Fibroblast of villous mesenchyme (primary cell): Measurements from ENCODE around the gene PLXDC2. TPM values are rescaled to one million over a fixed set of nuclear protein-coding genes. Genes with fewer than 3 reads are reported as not detected.

Experiments used
- DNase-seq: peaks from one replicate; pipeline ENCODE4 v3.0.0-alpha.2; 2010; ENCODE audit warnings: low read depth
- H3K4me3 ChIP-seq: 2 replicates; pipeline ENCODE4 v1.5.1; 2011; ENCODE audit warnings: low read depth, mild to moderate bottlenecking, low read length
- total RNA-seq: library from RNA; depleted of rRNA; stranded (reverse); fragments of >200 nt; gene quantifications from 2 replicates; pipeline ENCODE4 v1.2.3, GENCODE V29; 2012
- TF ChIP-seq, protein P1 (sequence below): IDR thresholded peaks from 2 replicates; pipeline ENCODE4 v1.5.1; 2012; ENCODE audit warnings: low read depth, mild to moderate bottlenecking, low read length; ENCODE audit not compliant: insufficient read depth

PLXDC2 gene
- total RNA-seq, 1 donor: 19.0 TPM

DNA sequence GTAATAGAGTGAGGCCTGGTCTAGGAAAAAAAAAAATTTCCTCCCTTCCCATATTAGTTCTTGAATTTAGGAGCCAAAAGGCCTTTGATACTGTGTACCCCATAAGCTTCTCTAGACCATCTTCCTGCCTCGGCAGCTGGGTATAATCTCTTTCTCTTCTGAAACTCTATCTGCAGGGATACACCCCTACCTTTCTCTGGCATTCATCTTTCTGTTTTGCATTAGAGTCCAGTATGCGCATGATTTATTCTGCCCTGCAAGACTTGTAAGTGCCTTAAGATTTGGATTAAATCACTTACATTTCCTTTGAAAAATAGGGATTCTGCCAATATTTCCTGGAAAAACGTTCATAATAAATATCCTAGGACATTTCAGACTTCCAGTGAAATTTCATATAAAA lies 431.2 kb downstream of the PLXDC2 start:
- TF ChIP-seq, protein P1, sequence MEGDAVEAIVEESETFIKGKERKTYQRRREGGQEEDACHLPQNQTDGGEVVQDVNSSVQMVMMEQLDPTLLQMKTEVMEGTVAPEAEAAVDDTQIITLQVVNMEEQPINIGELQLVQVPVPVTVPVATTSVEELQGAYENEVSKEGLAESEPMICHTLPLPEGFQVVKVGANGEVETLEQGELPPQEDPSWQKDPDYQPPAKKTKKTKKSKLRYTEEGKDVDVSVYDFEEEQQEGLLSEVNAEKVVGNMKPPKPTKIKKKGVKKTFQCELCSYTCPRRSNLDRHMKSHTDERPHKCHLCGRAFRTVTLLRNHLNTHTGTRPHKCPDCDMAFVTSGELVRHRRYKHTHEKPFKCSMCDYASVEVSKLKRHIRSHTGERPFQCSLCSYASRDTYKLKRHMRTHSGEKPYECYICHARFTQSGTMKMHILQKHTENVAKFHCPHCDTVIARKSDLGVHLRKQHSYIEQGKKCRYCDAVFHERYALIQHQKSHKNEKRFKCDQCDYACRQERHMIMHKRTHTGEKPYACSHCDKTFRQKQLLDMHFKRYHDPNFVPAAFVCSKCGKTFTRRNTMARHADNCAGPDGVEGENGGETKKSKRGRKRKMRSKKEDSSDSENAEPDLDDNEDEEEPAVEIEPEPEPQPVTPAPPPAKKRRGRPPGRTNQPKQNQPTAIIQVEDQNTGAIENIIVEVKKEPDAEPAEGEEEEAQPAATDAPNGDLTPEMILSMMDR: no peak
- DNase-seq: no peak
- H3K4me3 ChIP-seq: no peak overlapping the region

DNA sequence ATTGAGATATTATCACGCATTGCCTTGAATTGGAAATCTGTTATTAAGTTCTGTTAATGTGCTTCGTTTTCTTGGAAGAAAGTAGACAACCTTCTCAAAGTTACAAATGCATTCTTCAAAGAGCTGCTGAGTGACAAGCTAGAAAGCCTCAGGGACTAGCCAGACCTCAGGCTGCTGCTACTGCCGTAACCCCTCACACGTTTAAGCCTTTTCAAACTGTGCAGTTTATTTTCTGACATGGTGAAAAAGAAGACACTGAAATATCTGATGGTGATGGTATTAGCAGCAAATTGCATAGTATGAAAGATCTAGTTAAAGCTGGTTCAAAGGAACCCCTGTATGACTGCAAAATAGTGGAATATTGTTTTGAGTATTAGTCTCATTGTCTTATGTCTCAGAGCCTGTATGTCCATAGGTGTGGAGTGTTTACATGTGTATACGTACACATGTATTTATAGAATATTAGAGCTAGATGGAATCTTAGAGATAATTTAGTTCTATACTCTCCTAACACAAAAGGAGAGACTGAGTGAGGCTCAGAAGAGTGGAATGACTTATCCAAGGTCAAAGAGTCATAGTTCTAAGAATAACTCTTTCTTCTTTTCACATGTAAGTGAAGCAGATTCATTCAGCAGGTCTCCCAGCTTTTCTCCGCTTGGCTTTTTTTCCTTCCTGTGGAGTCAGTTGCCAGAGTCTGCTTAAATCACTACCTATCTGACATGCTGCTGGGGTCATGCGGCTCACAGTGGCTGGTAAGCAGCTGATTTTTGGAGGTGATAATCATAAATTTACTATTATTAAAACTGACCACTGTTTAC lies 431.9 kb downstream of the PLXDC2 start:
- no peak for DNase-seq
- H3K4me3 ChIP-seq: no peak overlapping the region
- TF ChIP-seq, protein P1: no peak

DNA sequence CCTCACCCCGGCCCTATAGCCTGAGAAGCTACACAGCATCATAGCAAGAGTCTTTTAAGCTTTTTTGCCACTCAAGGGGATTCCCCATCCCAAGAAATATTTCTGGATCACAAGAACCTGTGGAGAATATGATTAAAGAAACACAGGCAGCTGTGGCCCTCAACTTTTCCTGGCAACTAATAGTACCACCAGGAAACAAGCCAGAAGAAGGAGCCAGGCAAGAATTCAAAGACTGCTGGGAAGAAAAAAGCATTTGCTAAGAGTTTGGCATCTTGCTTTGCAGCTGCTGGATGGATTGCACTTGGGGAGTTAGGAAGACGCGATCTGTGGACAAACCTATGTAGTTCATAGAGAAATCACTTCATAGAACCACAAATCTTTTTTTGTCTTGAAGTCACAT lies 437.8 kb downstream of the PLXDC2 start:
- no peak for DNase-seq
- TF ChIP-seq, protein P1: no peak
- H3K4me3 ChIP-seq: no peak overlapping the region

DNA sequence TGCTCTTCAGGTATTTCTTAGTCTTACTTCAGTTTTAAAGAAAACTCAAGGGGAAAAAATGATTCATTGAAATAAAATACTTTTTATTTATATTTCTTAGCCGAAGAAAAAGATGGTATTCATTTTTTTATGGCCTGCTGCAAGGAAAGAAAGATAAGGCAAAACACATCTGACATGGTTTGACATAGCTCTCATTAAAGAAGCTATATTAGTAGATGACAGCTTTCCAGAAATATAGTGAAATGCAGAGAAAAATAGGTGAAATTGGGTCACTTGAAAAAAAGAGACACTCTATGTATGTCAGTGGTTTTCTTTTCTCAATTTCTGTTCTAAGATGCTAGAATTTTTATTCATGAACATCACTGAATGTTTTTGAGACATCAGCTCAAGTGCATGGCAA lies 438.3 kb downstream of the PLXDC2 start:
- H3K4me3 ChIP-seq: no peak overlapping the region
- TF ChIP-seq, protein P1: no peak
- no peak for DNase-seq

DNA sequence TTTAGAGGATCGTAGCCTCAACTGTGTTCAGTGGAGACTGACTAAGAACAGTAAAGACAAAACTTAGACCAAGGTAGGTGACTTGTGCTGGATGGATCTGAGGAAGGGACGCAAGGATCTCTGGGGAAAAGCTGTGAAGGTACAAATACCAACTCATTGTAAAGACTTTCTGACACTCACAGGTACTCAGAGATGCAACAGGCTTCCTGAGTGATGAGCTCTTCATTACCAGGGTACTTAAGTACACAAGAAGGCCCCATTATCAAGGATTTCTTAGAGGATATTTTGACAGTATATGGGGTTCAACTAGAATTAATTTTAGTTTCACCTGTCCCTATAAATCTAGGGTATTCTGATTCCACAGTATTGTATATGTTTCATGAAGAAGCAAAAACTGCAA lies 440.7 kb downstream of the PLXDC2 start:
- no peak for DNase-seq
- TF ChIP-seq, protein P1: no peak
- no peak overlapping the region for H3K4me3 ChIP-seq

DNA sequence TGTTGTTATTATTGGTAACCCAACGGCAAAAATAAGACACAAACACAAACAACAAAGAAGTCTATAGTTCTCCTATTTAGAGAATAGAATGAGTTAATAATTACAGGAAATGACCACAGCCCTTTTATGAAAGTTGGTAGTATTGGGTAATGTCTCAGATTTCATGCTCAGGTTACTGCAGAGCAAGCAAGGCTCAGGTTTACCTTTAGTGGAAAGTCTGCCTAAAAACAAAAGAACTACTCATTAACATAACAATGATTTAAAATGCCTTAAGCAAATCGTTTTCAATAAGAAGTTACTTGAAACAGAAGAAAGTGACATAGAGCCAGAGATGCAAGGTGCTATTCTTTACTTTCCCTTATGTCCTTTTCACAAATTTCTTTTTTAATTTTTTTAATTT lies 441.2 kb downstream of the PLXDC2 start:
- TF ChIP-seq, protein P1: no peak

DNA sequence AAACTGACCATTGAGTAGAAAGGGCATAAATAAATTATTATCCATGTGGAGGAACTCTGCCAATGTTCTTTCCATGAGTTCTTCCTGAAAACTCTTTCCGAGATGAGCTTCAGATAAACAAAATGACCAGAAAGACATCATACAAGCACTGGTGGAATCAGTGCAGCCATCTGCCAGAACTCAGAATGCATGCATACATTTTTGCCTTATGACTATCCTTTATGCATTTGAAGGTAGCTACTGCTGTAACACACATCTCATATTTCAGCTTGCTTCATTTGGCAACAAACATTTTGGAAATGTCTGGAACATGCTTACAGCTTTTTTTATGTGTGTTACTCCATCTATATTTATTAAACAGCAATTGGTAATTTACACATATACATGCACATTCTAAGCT lies 448.9 kb downstream of the PLXDC2 start:
- H3K4me3 ChIP-seq: no peak overlapping the region
- TF ChIP-seq, protein P1: no peak
- DNase-seq: no peak

More for the DNA sequence above, 441.2 kb downstream of the PLXDC2 start:
- no peak for DNase-seq
- H3K4me3 ChIP-seq: no peak overlapping the region
